ENCODE measurements around the gene AATK. TPM values are rescaled to one million over a fixed set of nuclear protein-coding genes. Genes with fewer than 3 reads are reported as not detected.
A peak's percentile ranks its signal among the peaks of the same experiment; 100 is the strongest.

AATK gene
- total RNA-seq, 2 experiments from 2014 or later, result 0.25 to 0.82 TPM

DNA sequence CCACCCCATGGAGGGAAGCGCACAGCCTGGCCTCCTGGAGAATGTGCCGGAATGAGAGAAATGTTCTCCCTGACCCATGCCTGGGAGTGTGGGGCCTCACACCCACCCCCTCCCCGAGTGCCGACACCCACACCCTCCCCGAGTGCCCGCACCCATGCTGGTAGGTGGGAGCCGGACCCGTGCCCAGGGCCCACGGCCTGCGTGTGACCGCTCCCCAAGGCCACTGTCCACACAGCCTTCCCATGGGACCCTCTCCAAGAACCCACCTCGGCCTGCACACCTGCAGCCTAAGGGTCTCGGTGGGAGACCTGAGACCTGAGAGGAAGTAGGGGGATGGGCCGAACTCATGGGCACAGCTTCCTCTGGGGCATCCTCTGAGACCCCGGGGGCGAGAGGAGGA lies 4.0 kb downstream of the AATK start:
- intact Hi-C loops (cut with DNase I, micrococcal nuclease), result no loop called here
- no peaks in the 10 kb centered on the region for H3K9me3 Mint-ChIP-seq
- no peaks in the 10 kb centered on the region for H3K4me1 Mint-ChIP-seq (ENCODE audit: low read depth)
- H3K4me3 Mint-ChIP-seq, result no peak overlapping the region
- H3K36me3 ChIP-seq (ENCODE audit: insufficient read depth, low read length), result no peaks in the 10 kb centered on the region
- peaks cover 27 to 31% of the 10 kb centered on the region in 2 experiments for H3K27me3 ChIP-seq (ENCODE audit: control insufficient read depth in 1 of 2, insufficient read depth in 2 of 2, low read length in 2 of 2)
- POLR2A ChIA-PET, result no interaction called here
- no peak overlapping the region for H3K27ac Mint-ChIP-seq
- peaks cover 0 to 41% of the 10 kb centered on the region in 2 experiments for H3K9me3 ChIP-seq (ENCODE audit: control insufficient read depth in 1 of 2, insufficient read depth in 1 of 2, low read length in 2 of 2)
- CTCF ChIA-PET, result no interaction called here
- DNase-seq, result no peak
- H3K36me3 Mint-ChIP-seq (ENCODE audit: low read depth), result no peaks in the 10 kb centered on the region
- no peak for ATAC-seq (ENCODE audit: poor library complexity)
- TF ChIP-seq, protein P1, sequence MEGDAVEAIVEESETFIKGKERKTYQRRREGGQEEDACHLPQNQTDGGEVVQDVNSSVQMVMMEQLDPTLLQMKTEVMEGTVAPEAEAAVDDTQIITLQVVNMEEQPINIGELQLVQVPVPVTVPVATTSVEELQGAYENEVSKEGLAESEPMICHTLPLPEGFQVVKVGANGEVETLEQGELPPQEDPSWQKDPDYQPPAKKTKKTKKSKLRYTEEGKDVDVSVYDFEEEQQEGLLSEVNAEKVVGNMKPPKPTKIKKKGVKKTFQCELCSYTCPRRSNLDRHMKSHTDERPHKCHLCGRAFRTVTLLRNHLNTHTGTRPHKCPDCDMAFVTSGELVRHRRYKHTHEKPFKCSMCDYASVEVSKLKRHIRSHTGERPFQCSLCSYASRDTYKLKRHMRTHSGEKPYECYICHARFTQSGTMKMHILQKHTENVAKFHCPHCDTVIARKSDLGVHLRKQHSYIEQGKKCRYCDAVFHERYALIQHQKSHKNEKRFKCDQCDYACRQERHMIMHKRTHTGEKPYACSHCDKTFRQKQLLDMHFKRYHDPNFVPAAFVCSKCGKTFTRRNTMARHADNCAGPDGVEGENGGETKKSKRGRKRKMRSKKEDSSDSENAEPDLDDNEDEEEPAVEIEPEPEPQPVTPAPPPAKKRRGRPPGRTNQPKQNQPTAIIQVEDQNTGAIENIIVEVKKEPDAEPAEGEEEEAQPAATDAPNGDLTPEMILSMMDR (IDR thresholded peaks at IDR 0.05), result no peak
- peaks cover 20% of the 10 kb centered on the region for H3K27me3 Mint-ChIP-seq
- no peak overlapping the region for H3K27ac ChIP-seq (ENCODE audit: low read depth in 1 of 2, low read length in 2 of 2)
- peaks cover 22% of the 10 kb centered on the region for H3K4me1 ChIP-seq (ENCODE audit: insufficient read depth, low read length)
- no peak overlapping the region for H3K4me3 ChIP-seq (ENCODE audit: low read length)

DNA sequence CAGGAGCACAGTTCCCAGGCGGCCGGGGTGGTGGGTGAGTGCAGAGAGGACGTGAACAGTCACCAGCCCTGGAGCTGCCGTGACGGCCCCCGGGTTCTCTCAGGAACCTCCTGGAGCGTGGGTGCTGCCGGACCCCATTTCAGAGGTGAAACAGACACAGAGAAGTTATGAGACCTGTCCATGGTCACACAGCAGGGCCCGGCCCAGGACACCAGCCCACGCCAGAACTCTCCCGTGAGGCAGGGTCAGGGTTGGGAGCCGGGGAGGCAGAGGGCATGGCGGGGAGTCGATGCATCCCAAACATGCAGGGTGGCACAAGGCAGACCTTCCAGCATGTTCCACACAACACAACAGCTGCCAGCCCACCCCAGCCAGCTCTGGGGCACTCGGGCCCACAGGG lies 4.5 kb downstream of the AATK start:
- TF ChIP-seq, protein P1 (IDR thresholded peaks at IDR 0.05), result no peak
- Histone ChIP-seq H3K27me3 (ENCODE audit: control insufficient read depth in 1 of 2, insufficient read depth in 2 of 2, low read length in 2 of 2) (peaks cover 23 to 28% of the 10 kb centered on the region in 2 experiments), H3K27ac (ENCODE audit: low read depth in 1 of 2, low read length in 2 of 2) (no peak overlapping the region), H3K4me1 (ENCODE audit: insufficient read depth, low read length) (peaks cover 21% of the 10 kb centered on the region), H3K9me3 (ENCODE audit: control insufficient read depth in 1 of 2, insufficient read depth in 1 of 2, low read length in 2 of 2) (peaks cover 0 to 37% of the 10 kb centered on the region in 2 experiments), H3K36me3 (ENCODE audit: insufficient read depth, low read length) (no peaks in the 10 kb centered on the region), H3K4me3 (ENCODE audit: low read length) (no peak overlapping the region)
- ChIA-PET CTCF (no interaction called here), POLR2A (no interaction called here)
- no peak for ATAC-seq (ENCODE audit: poor library complexity)
- Mint-ChIP-seq H3K4me1 (ENCODE audit: low read depth) (no peaks in the 10 kb centered on the region), H3K36me3 (ENCODE audit: low read depth) (no peaks in the 10 kb centered on the region), H3K9me3 (no peaks in the 10 kb centered on the region), H3K4me3 (no peak overlapping the region), H3K27ac (no peak overlapping the region), H3K27me3 (peaks cover 20% of the 10 kb centered on the region)
- DNase-seq, result no peak
- intact Hi-C loops (cut with DNase I, micrococcal nuclease), result no loop called here

DNA sequence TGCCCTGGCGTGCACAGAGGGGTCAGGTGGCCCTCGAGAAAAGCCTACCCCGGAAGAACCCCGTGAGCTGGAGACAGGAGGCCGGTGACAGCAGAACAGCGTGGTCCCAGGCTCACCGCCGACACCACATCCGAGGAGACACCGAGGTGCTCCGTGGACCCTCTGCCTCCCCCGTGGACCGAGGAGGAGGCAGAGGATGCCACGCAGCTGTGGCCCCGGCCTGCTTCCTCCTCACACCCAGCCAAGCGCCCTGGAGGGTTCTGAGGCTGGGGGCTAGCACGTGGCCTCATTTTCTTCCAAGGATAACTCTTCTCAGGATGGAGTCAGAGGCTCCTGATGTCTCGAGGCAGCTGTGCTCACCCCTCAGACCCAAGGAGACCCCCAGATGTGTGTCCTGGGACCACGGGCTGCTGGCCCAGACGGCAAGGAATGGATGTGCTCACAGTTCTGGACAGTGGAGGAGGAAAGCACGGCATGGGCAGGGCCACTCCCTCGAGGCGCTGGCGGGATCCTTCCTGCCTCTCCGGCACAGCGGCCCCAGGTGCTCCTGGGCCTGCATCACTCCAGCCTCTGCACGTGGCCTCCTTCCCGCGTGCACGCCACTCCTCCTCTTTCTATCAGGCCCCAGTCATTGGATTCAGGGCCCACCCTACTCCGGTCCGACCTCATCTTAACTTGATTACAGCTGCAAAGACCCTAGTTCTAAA lies 5.1 kb downstream of the AATK start:
- Histone ChIP-seq H3K27ac (ENCODE audit: low read depth in 1 of 2, low read length in 2 of 2) (no peak overlapping the region), H3K4me3 (ENCODE audit: low read length) (peak overlapping the region; percentile 20), H3K36me3 (ENCODE audit: insufficient read depth, low read length) (no peaks in the 10 kb centered on the region), H3K4me1 (ENCODE audit: insufficient read depth, low read length) (peaks cover 20% of the 10 kb centered on the region), H3K9me3 (ENCODE audit: control insufficient read depth in 1 of 2, insufficient read depth in 1 of 2, low read length in 2 of 2) (peaks cover 0 to 36% of the 10 kb centered on the region in 2 experiments), H3K27me3 (ENCODE audit: control insufficient read depth in 1 of 2, insufficient read depth in 2 of 2, low read length in 2 of 2) (peaks cover 22 to 26% of the 10 kb centered on the region in 2 experiments)
- Mint-ChIP-seq H3K9me3 (no peaks in the 10 kb centered on the region), H3K36me3 (ENCODE audit: low read depth) (no peaks in the 10 kb centered on the region), H3K27ac (no peak overlapping the region), H3K27me3 (peaks cover 20% of the 10 kb centered on the region), H3K4me3 (no peak overlapping the region), H3K4me1 (ENCODE audit: low read depth) (no peaks in the 10 kb centered on the region)
- DNase-seq (no peak), ATAC-seq (ENCODE audit: poor library complexity) (no peak)
- intact Hi-C loops (cut with DNase I, micrococcal nuclease), result no loop called here
- POLR2A ChIA-PET, result no interaction called here
- TF ChIP-seq, protein P1 (IDR thresholded peaks at IDR 0.05), result no peak
- CTCF ChIA-PET, result no interaction called here
